Brain microvascular endothelial cell (primary cell): ENCODE results near the gene CIZ1.

Experiments used
- DNase-seq: peaks from one replicate; pipeline ENCODE4 v3.0.0-alpha.2; 2020
- H3K27ac ChIP-seq: fragments of 250-450 bp; sonication (Bioruptor Pico); 2 replicates; pipeline ENCODE4 v1.5.1; 2020; ENCODE audit warnings: mild to moderate bottlenecking, moderate library complexity
- H3K27me3 ChIP-seq: fragments of 250-450 bp; sonication (Bioruptor Pico); replicated peaks from 2 replicates; pipeline ENCODE4 v1.5.1; 2020; ENCODE audit warnings: mild to moderate bottlenecking
- H3K36me3 ChIP-seq: fragments of 250-450 bp; sonication (Bioruptor Pico); replicated peaks from 2 replicates; pipeline ENCODE4 v1.5.1; 2020; ENCODE audit warnings: mild to moderate bottlenecking
- H3K4me3 ChIP-seq: 2 replicates; pipeline ENCODE4 v1.5.1; 2011; ENCODE audit warnings: low read depth, mild to moderate bottlenecking, control low read depth, low read length, moderate library complexity
- in situ Hi-C: cut with HindIII; loops from 2 replicates; pipeline ENCODE4 v1.10.0; 2017; ENCODE audit warnings: low sequenced_read_pairs, low pct_ligation_motif_present
- TF ChIP-seq, protein P1 (sequence below): IDR thresholded peaks from 2 replicates; pipeline ENCODE4 v1.5.1; 2011; ENCODE audit warnings: low read depth, mild to moderate bottlenecking, moderate library complexity, low read length, control low read depth, inconsistent platforms; ENCODE audit errors: missing control alignments

The CIZ1 gene

DNA sequence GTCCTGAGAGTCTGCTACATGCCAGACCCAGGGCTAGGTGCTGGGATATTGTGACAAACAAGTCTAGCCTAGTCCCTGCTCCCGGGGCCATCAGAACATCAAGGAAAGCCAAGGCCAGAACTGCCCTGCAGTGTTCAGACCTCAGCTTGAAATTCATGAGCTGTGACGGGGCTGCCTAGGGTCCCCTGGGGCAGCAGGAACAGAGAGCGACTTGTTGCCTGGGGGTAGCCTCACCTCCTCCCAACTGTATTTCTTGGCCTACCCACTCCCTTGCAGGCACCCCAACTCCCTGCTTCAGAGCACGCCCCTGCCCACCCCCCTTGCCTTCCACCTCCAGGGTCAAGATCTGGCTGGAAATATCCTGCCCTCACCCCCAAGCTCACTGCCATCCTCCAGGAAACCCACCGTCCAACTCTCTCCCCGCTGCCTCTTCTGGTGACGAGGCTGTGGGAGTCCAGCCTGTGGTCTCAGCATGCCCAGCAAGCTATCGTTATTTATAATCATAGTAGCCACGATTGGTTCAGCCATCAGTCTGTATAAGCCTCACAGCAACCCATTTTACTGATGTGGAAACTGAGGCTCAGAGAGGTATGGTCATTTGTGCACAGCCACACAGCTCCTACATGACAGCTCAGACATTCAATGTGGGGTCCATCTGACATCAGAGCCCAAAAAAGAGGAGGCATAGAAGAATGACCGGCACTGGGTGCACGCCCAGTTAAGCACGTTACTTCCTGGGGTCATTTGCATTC is 22.6 kb upstream of the CIZ1 start:
- TF ChIP-seq, protein P1, sequence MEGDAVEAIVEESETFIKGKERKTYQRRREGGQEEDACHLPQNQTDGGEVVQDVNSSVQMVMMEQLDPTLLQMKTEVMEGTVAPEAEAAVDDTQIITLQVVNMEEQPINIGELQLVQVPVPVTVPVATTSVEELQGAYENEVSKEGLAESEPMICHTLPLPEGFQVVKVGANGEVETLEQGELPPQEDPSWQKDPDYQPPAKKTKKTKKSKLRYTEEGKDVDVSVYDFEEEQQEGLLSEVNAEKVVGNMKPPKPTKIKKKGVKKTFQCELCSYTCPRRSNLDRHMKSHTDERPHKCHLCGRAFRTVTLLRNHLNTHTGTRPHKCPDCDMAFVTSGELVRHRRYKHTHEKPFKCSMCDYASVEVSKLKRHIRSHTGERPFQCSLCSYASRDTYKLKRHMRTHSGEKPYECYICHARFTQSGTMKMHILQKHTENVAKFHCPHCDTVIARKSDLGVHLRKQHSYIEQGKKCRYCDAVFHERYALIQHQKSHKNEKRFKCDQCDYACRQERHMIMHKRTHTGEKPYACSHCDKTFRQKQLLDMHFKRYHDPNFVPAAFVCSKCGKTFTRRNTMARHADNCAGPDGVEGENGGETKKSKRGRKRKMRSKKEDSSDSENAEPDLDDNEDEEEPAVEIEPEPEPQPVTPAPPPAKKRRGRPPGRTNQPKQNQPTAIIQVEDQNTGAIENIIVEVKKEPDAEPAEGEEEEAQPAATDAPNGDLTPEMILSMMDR: no peak
- Histone ChIP-seq H3K36me3 (no peaks in the 10 kb centered on the region), H3K4me3 (no peak overlapping the region), H3K27me3 (no peaks in the 10 kb centered on the region), H3K27ac (no peak overlapping the region)
- in situ Hi-C loops: no loop called here
- DNase-seq: no peak

DNA sequence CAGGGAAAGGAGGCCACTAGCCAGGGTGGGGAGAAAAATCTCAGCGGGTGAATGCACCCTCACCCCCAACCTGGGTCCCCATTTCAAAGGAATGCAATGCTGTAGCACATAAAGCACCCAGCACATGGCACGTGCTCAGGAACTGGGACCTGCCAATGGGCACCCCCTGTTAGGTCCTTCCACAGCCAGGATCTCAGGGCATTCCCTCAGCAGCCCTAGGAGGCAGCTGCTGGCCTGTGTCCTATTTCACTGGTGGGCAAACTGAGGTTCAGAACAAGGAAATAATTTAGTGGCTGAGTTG is 20.6 kb upstream of the CIZ1 start:
- in situ Hi-C loops: no loop called here
- no peak overlapping the region for H3K4me3 ChIP-seq
- TF ChIP-seq, protein P1: no peak
- H3K36me3 ChIP-seq: no peaks in the 10 kb centered on the region
- no peak overlapping the region for H3K27ac ChIP-seq
- H3K27me3 ChIP-seq: no peaks in the 10 kb centered on the region
- DNase-seq: no peak

DNA sequence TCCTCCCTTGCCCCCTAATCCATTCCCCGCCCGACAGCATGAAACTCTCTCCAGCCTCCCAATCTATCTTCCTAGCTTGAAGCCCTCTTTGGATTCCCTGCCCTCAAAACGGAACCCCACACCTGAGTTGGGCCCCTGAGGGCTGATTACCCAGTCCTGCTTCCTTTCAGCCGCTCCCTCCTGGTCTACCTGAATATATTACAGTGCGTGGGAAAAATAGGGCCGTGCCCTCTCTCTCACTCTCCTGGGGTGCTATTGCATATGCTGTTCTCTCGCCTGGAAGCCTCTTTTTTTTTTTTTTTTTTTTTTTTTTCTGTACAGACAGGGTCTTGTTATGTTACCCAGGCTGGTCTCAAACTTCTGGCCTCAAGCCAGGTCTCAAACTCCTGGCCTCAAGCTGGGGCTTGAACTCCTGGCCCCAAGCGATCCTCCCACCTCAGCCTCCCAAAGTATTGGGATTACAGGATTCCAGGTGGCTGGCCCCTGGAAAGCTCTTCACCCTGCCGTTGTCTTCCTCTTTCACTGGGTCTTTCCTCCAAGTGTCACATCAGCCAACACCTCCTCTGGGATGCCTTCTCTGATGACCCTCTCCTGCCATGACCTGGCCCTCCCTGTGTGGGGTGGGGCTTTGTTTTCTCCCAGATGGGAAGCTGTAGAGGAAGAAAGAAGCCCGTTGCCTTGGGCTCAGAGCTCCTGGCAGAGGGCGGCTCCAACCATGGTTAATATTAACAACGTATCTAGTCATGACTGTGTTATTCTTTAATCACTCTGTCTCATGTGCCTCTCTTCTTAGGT is 20.0 kb upstream of the CIZ1 start:
- Histone ChIP-seq H3K27me3 (no peaks in the 10 kb centered on the region), H3K4me3 (no peak overlapping the region), H3K27ac (no peak overlapping the region), H3K36me3 (no peaks in the 10 kb centered on the region)
- in situ Hi-C loops: no loop called here
- DNase-seq: no peak
- TF ChIP-seq, protein P1: no peak

DNA sequence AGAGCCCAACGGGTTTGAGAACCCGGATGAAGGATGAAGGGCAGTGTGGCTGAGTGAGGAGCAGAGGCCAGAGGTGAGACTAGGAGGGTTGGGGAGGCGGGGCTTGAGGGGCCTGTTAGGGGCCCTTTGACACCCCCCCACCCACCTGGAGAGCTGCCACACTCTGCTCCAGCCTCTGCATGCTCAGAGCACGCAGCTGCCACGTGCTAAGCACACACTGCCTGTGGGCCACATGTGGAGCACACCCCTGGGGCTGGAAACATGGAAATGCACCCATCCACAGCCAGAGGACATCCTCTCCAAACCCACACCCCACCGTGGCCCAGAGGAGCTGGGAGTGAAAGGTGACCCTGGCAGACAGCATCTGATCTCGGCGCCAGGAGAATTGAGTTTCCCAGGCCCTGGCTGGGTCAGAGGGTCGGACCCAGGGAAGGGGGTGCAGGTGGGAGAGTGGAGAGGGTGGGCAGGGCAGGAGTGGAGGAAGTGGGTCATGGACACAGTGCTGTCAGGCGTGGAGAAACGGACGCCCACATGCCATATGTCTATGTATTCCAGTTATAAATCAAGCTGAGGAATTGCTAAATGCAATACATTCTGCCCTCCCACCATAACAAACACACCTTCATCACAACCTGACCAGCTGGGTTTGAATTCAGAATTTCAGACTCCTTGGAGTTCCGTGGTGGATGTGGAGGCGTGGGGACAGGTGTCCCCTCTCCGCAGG is 17.7 kb upstream of the CIZ1 start:
- TF ChIP-seq, protein P1: no peak
- in situ Hi-C loops: no loop called here
- H3K36me3 ChIP-seq: no peaks in the 10 kb centered on the region
- H3K4me3 ChIP-seq: no peak overlapping the region
- H3K27ac ChIP-seq: no peak overlapping the region
- H3K27me3 ChIP-seq: no peaks in the 10 kb centered on the region
- no peak for DNase-seq

DNA sequence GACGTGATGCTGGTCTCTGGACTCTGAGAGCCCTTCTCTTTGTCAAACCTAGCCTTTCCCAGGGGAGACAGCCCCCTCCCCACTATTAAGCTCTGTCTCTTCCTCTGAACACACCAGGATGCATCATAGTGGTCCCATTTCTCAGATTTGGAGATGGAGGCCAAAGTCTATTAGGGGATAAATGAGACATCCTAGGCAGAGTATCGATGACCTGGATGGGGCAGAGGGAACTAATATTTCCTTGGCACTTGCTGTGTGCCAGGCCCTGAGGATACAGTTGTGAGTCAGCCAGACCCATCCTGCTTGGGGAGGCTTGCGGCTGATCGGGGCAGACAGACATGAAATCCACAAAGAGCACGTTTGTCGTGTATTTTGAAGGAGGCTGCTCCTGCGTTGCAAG is 17.0 kb upstream of the CIZ1 start:
- TF ChIP-seq, protein P1: no peak
- no peaks in the 10 kb centered on the region for H3K27me3 ChIP-seq
- no peak overlapping the region for H3K4me3 ChIP-seq
- no peaks in the 10 kb centered on the region for H3K36me3 ChIP-seq
- DNase-seq: no peak
- H3K27ac ChIP-seq: no peak overlapping the region
- in situ Hi-C loops: no loop called here
